HEK293 (cell line): ENCODE data around the gene PC.

Source experiments
- CTCF ChIA-PET: fragments of 350-600 bp; formaldehyde crosslinking; extraction: SDS; loops from one replicate; lab custom pipeline; 2021; ENCODE audit warnings: antibody characterized with exemption; lab: Yijun Ruan, JAX
- POLR2A ChIA-PET: fragments of 300-600 bp; formaldehyde crosslinking; extraction: SDS; loops from one replicate; lab custom pipeline; 2020; ENCODE audit warnings: antibody characterized with exemption, inconsistent platforms; lab: Yijun Ruan, JAX
- H3K27ac ChIP-seq: fragments of 200-500 bp; sonication (Bioruptor generic); 2 replicates; pipeline ENCODE4 v1.5.1; 2014; ENCODE audit warnings: low read depth, low read length, control low read depth, inconsistent platforms; ENCODE audit errors: extremely low read depth
- H3K36me3 ChIP-seq, 2 experiments: fragments of 200-500 bp in 1 of 2; sonication (Bioruptor generic) in 1 of 2; 1 replicate in 1 of 2; 2 replicates in 1 of 2; pipeline ENCODE4 v1.5.1; 2014 to 2017; ENCODE audit warnings: inconsistent platforms in 2 of 2, low read length in 2 of 2; ENCODE audit not compliant: control insufficient read depth in 2 of 2, insufficient read depth in 1 of 2
- H3K4me1 ChIP-seq: fragments of 200-500 bp; sonication (Bioruptor generic); 2 replicates; pipeline ENCODE4 v1.5.1; 2014; ENCODE audit warnings: mild to moderate bottlenecking, low read length, inconsistent platforms; ENCODE audit not compliant: control insufficient read depth, insufficient read depth
- H3K4me3 ChIP-seq: 2 replicates; pipeline ENCODE4 v1.5.1; 2011; ENCODE audit warnings: low read depth, mild to moderate bottlenecking, control low read depth, low read length, moderate library complexity
- H3K9me3 ChIP-seq: fragments of 200-500 bp; sonication (Bioruptor generic); 2 replicates; pipeline ENCODE4 v1.5.1; 2014; ENCODE audit warnings: low read depth, low read length, inconsistent platforms; ENCODE audit not compliant: control insufficient read depth, insufficient read depth
- BCL11A ChIP-seq: fragments of 450-650 bp; formaldehyde crosslinking; IDR thresholded peaks from 2 replicates; pipeline ENCODE4 v1.5.1; 2016; ENCODE audit warnings: low read depth, missing biosample characterization, missing genetic modification characterization
- EGR2 ChIP-seq: fragments of 450-650 bp; formaldehyde crosslinking; IDR thresholded peaks from 2 replicates; pipeline ENCODE4 v1.5.1; 2016; ENCODE audit warnings: low read depth, missing biosample characterization, missing genetic modification characterization
- GLI2 ChIP-seq: fragments of 450-650 bp; formaldehyde crosslinking; IDR thresholded peaks from 2 replicates; pipeline ENCODE4; 2017; ENCODE audit warnings: missing biosample characterization, missing genetic modification characterization, low read depth, borderline replicate concordance
- OVOL3 ChIP-seq: fragments of 450-650 bp; formaldehyde crosslinking; IDR thresholded peaks from 2 replicates; pipeline ENCODE4 v1.5.1; 2016; ENCODE audit warnings: missing biosample characterization, missing genetic modification characterization
- PRDM2 ChIP-seq: fragments of 450-650 bp; formaldehyde crosslinking; IDR thresholded peaks from 2 replicates; pipeline ENCODE4 v1.5.1; 2016; ENCODE audit warnings: missing biosample characterization, missing genetic modification characterization, borderline replicate concordance
- SP2 ChIP-seq: fragments of 450-650 bp; formaldehyde crosslinking; IDR thresholded peaks from 2 replicates; pipeline ENCODE4 v1.5.1; 2016; ENCODE audit warnings: missing biosample characterization, missing genetic modification characterization
- SP3 ChIP-seq: fragments of 450-650 bp; formaldehyde crosslinking; IDR thresholded peaks from 2 replicates; pipeline ENCODE4 v1.5.1; 2016; ENCODE audit warnings: missing biosample characterization, missing genetic modification characterization
- ZBTB17 ChIP-seq: fragments of 450-650 bp; formaldehyde crosslinking; IDR thresholded peaks from 2 replicates; pipeline ENCODE4 v1.5.1; 2016; ENCODE audit warnings: missing biosample characterization, missing genetic modification characterization
- ZBTB7A ChIP-seq: fragments of 450-650 bp; formaldehyde crosslinking; IDR thresholded peaks from 2 replicates; pipeline ENCODE4 v1.5.1; 2016; ENCODE audit warnings: low read depth, missing biosample characterization, missing genetic modification characterization
- ZIC2 ChIP-seq: fragments of 450-650 bp; formaldehyde crosslinking; IDR thresholded peaks from 2 replicates; pipeline ENCODE4 v1.5.1; 2016; ENCODE audit warnings: missing biosample characterization, missing genetic modification characterization
- ZNF112 ChIP-seq: fragments of 450-650 bp; formaldehyde crosslinking; IDR thresholded peaks from 2 replicates; pipeline ENCODE4 v1.5.0; 2017; ENCODE audit warnings: missing biosample characterization, missing genetic modification characterization
- ZNF140 ChIP-seq: fragments of 450-650 bp; formaldehyde crosslinking; IDR thresholded peaks from 2 replicates; pipeline ENCODE4 v1.5.1; 2016; ENCODE audit warnings: missing biosample characterization, missing genetic modification characterization
- ZNF157 ChIP-seq: fragments of 450-650 bp; formaldehyde crosslinking; IDR thresholded peaks from 2 replicates; pipeline ENCODE4 v1.5.1; 2016; ENCODE audit warnings: missing biosample characterization, missing genetic modification characterization
- ZNF214 ChIP-seq: fragments of 450-650 bp; formaldehyde crosslinking; IDR thresholded peaks from 2 replicates; pipeline ENCODE4 v1.5.1; 2017; ENCODE audit warnings: missing biosample characterization, mild to moderate bottlenecking, missing genetic modification characterization, borderline replicate concordance
- ZNF266 ChIP-seq: fragments of 450-650 bp; formaldehyde crosslinking; IDR thresholded peaks from 2 replicates; pipeline ENCODE4 v1.5.1; 2016; ENCODE audit warnings: missing biosample characterization, missing genetic modification characterization, low read depth
- ZNF324 ChIP-seq: fragments of 450-650 bp; formaldehyde crosslinking; IDR thresholded peaks from 2 replicates; pipeline ENCODE4 v1.5.1; 2016; ENCODE audit warnings: missing biosample characterization, missing genetic modification characterization
- ZNF341 ChIP-seq: fragments of 450-650 bp; formaldehyde crosslinking; IDR thresholded peaks from 2 replicates; pipeline ENCODE4; 2016; ENCODE audit warnings: low read depth, missing biosample characterization, missing genetic modification characterization
- ZNF366 ChIP-seq: fragments of 450-650 bp; formaldehyde crosslinking; conservative IDR thresholded peaks from 2 replicates; pipeline ENCODE4 v1.5.1; 2016; ENCODE audit warnings: missing biosample characterization, missing genetic modification characterization
- ZNF37A ChIP-seq: fragments of 450-650 bp; IDR thresholded peaks from 2 replicates; pipeline ENCODE4 v1.5.1; 2018; ENCODE audit warnings: missing biosample characterization, missing genetic modification characterization
- ZNF426 ChIP-seq: fragments of 450-650 bp; formaldehyde crosslinking; IDR thresholded peaks from 2 replicates; pipeline ENCODE4 v1.5.1; 2017; ENCODE audit warnings: missing biosample characterization, missing genetic modification characterization, mild to moderate bottlenecking, inconsistent platforms, moderate library complexity
- ZNF433 ChIP-seq: fragments of 450-650 bp; formaldehyde crosslinking; IDR thresholded peaks from 2 replicates; pipeline ENCODE4 v1.5.1; 2016; ENCODE audit warnings: missing biosample characterization, missing genetic modification characterization, low read depth
- ZNF518A ChIP-seq: fragments of 450-650 bp; formaldehyde crosslinking; conservative IDR thresholded peaks from 2 replicates; pipeline ENCODE4 v1.5.1; 2016; ENCODE audit warnings: low read depth, missing biosample characterization, missing genetic modification characterization
- ZNF561 ChIP-seq: fragments of 450-650 bp; IDR thresholded peaks from 2 replicates; pipeline ENCODE4 v1.5.1; 2018; ENCODE audit warnings: missing biosample characterization, missing genetic modification characterization, borderline replicate concordance
- ZNF600 ChIP-seq: fragments of 450-650 bp; formaldehyde crosslinking; IDR thresholded peaks from 2 replicates; pipeline ENCODE4 v1.5.1; 2016; ENCODE audit warnings: missing biosample characterization, missing genetic modification characterization
- ZNF623 ChIP-seq: fragments of 450-650 bp; formaldehyde crosslinking; IDR thresholded peaks from 2 replicates; pipeline ENCODE4 v1.5.1; 2016; ENCODE audit warnings: missing biosample characterization, missing genetic modification characterization
- ZNF626 ChIP-seq: fragments of 450-650 bp; sonication (Bioruptor Pico); formaldehyde crosslinking; IDR thresholded peaks from 2 replicates; pipeline ENCODE4 v1.5.1; 2018; ENCODE audit warnings: missing biosample characterization, missing genetic modification characterization, inconsistent platforms
- ZNF76 ChIP-seq: fragments of 450-650 bp; formaldehyde crosslinking; IDR thresholded peaks from 2 replicates; pipeline ENCODE4; 2016; ENCODE audit warnings: low read depth, missing biosample characterization, missing genetic modification characterization, borderline replicate concordance
- ZNF791 ChIP-seq: fragments of 450-650 bp; formaldehyde crosslinking; IDR thresholded peaks from 2 replicates; pipeline ENCODE4 v1.5.1; 2016; ENCODE audit warnings: missing biosample characterization, missing genetic modification characterization
- TF ChIP-seq, protein P1 (sequence below): fragments of 450-650 bp; formaldehyde crosslinking; IDR thresholded peaks from 2 replicates; pipeline ENCODE4; 2016; ENCODE audit warnings: missing biosample characterization, missing genetic modification characterization

PC gene

DNA sequence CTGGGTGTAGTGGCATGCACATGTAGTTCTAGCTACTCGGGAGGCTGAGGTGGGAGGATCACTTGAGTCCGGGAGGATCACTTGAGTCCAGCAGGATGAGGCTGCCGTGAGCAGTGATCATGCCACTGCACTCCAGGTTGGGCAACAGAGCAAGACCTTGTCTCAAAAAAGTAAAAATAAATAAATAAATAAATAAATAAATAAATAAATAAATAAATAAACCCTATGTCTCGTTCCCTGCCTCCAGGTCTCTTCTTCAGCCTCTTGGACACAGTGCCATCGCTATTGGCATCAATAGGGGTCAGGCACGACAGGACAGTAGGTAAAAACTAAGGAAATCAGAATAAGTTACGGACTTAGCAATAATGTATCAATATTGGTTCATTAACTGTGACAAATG lies 41.4 kb upstream of the PC start:
- no peaks in the 10 kb centered on the region for H3K9me3 ChIP-seq
- no peaks in the 10 kb centered on the region for H3K36me3 ChIP-seq
- POLR2A ChIA-PET: no interaction called here
- no peaks in the 10 kb centered on the region for H3K4me1 ChIP-seq
- H3K4me3 ChIP-seq: no peak overlapping the region
- no peak overlapping the region for H3K27ac ChIP-seq
- CTCF ChIA-PET: interaction anchor here (0.6 to 1.1 kb wide), 2 partner anchors 22 kb away, joined by 3 read pairs; no protein-coding TSS in a partner anchor
- TF ChIP-seq BCL11A (tag by site-specific recombination) (no peak), EGR2 (tag by site-specific recombination) (no peak), ZBTB7A (tag by site-specific recombination) (no peak), ZNF433 (no peak), ZNF600 (tag by site-specific recombination) (no peak), ZNF561 (no peak), ZNF214 (tag by site-specific recombination) (no peak), ZNF366 (tag by site-specific recombination) (no peak), ZBTB17 (tag by site-specific recombination) (no peak), ZNF112 (no peak), ZNF324 (tag by site-specific recombination) (no peak), OVOL3 (tag by site-specific recombination) (no peak), ZNF623 (tag by site-specific recombination) (peak; percentile 47), SP2 (tag by site-specific recombination) (no peak), ZNF341 (tag by site-specific recombination) (no peak), ZNF518A (peak; percentile 76), GLI2 (no peak), ZNF76 (tag by site-specific recombination) (no peak), ZNF626 (tag by site-specific recombination) (no peak), SP3 (tag by site-specific recombination) (no peak), ZNF157 (no peak), PRDM2 (tag by site-specific recombination) (no peak), ZNF140 (tag by site-specific recombination) (peak; percentile 31; the same call in 1 of the 2 replicates), ZNF791 (tag by site-specific recombination) (no peak), ZNF426 (tag by site-specific recombination) (peak; percentile 62), ZNF266 (tag by site-specific recombination) (0 out of 2 replicates have a peak, but pooled peaks have one; percentile 37), ZIC2 (no peak), ZNF37A (no peak)
- TF ChIP-seq, protein P1, sequence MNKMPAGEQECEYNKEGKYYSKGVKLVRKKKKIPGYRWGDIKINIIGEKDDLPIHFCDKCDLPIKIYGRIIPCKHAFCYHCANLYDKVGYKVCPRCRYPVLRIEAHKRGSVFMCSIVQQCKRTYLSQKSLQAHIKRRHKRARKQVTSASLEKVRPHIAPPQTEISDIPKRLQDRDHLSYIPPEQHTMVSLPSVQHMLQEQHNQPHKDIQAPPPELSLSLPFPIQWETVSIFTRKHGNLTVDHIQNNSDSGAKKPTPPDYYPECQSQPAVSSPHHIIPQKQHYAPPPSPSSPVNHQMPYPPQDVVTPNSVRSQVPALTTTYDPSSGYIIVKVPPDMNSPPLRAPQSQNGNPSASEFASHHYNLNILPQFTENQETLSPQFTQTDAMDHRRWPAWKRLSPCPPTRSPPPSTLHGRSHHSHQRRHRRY: no peak
